NT2/D1 (cell line): ENCODE results near the gene ZBBX.

Experiments used
- DNase-seq: peaks from one replicate; pipeline ENCODE4 v3.0.0-alpha.2; 2011; ENCODE audit warnings: low read depth, low spot score
- H3K27me3 ChIP-seq: 2 replicates; pipeline ENCODE4 v1.6.0; 2011; ENCODE audit warnings: mild to moderate bottlenecking; ENCODE audit not compliant: insufficient read length, insufficient read depth
- H3K36me3 ChIP-seq: 2 replicates; pipeline ENCODE4 v1.6.1; 2011; ENCODE audit warnings: mild to moderate bottlenecking, low read length, mixed read lengths; ENCODE audit not compliant: insufficient read depth, insufficient read length
- H3K4me1 ChIP-seq: 2 replicates; pipeline ENCODE4 v1.5.1; 2011; ENCODE audit not compliant: insufficient read depth, insufficient read length
- H3K4me3 ChIP-seq: 2 replicates; pipeline ENCODE4 v1.5.1; 2011; ENCODE audit warnings: low read depth; ENCODE audit not compliant: insufficient read length
- H3K9ac ChIP-seq: 2 replicates; pipeline ENCODE4 v1.6.0; 2011; ENCODE audit warnings: low read depth; ENCODE audit not compliant: insufficient read length
- H3K9me3 ChIP-seq: 2 replicates; pipeline ENCODE4 v1.5.1; 2011; ENCODE audit warnings: mild to moderate bottlenecking, low read length; ENCODE audit not compliant: insufficient read depth
- SUZ12 ChIP-seq: IDR thresholded peaks from 2 replicates; pipeline ENCODE4 v1.6.1; 2011; ENCODE audit not compliant: insufficient read length, insufficient read depth; ENCODE audit errors: extremely low read depth
- YY1 ChIP-seq: IDR thresholded peaks from 2 replicates; pipeline ENCODE4 v1.6.1; 2011; ENCODE audit not compliant: insufficient read length, insufficient read depth
- ZNF274 ChIP-seq: IDR thresholded peaks from 2 replicates; pipeline ENCODE4 v1.6.1; 2011; ENCODE audit warnings: mild to moderate bottlenecking, low read depth, low read length

ZBBX gene

DNA sequence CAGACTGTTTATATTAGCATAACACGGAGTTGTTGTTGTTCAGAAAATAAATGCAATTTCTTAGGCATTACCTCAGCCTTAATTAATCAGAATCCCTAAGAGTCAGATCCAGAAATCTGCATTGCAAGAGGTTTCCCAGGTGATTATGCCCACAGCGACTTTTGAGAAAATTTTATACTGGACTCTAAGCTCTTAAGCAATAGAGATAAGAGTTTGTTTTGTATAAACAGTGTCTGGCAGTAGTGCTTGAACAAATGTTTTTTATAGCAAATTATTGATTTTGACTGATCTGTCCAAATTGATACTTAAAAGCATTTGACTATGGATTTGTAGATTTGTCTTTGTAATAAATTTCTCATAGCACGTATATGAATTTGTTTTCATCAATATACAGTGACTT lies 92.8 kb downstream of the ZBBX start:
- H3K4me1 ChIP-seq, result no peaks in the 10 kb centered on the region
- H3K27me3 ChIP-seq, result no peaks in the 10 kb centered on the region
- TF ChIP-seq ZNF274, result no peak
- TF ChIP-seq SUZ12, result no peak
- TF ChIP-seq YY1, result no peak
- no peak for DNase-seq
- H3K4me3 ChIP-seq, result no peak overlapping the region
- no peak overlapping the region for H3K9ac ChIP-seq
- no peaks in the 10 kb centered on the region for H3K36me3 ChIP-seq
- H3K9me3 ChIP-seq, result no peaks in the 10 kb centered on the region

DNA sequence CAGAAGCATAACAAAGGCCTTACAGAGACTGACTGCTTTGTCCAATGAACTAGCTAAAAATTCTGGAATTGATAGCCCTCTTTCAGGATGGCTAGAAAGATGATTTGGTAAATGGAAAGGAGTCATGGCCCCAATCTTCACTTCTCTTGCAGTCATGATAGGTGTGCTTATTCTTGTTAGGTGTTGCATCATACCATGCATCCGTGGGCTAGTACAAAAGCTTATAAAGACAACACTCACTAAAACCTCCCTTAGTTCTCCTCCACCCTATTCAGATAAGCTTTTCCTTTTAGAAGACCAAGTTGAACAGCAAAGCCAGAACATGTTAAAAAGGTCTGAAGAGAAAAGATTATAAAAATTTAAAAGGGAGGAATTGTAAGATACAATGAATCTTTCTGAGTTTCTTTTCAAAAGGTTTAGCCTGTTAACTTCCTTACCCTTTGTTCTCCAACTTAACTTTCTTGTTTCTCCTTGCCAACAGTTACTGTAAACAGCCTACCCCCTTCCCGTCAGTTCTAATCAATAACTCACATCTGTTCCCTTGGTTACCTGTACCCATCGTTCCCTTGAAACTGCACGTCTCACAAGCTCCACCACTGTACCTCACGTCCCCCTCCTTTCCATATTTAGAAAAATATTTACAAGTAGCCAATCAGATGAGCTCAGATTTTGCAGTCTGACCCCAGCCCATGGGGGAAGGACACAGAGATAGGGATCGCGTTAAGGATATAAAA lies 105.8 kb downstream of the ZBBX start:
- TF ChIP-seq SUZ12, result no peak
- TF ChIP-seq ZNF274, result no peak
- TF ChIP-seq YY1, result no peak
- Histone ChIP-seq H3K4me3 (no peak overlapping the region), H3K9ac (no peak overlapping the region), H3K36me3 (no peaks in the 10 kb centered on the region), H3K4me1 (no peaks in the 10 kb centered on the region), H3K27me3 (no peaks in the 10 kb centered on the region), H3K9me3 (peaks cover 4% of the 10 kb centered on the region; the same call in 1 of the 2 replicates)
- DNase-seq, result no peak

DNA sequence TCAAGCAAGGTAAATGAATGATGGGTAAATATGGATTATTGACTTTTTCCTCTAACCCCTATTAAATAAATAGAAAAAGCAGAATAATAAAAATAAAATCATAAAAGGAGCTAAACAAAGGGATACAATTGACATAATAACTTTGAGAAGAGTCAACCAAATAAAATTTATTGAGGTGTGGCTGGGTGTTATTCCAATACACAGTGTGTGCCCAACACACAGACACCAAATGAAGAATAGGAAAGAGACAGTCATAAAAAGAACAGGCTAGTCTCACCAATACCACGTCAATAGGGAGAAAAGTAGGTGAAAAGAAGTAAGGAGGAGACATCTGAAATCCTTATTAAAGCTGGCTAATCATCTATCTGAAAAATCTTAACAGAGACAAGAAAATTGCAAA lies 127.1 kb downstream of the ZBBX start:
- H3K9ac ChIP-seq, result no peak overlapping the region
- H3K4me1 ChIP-seq, result no peaks in the 10 kb centered on the region
- no peak overlapping the region for H3K4me3 ChIP-seq
- H3K27me3 ChIP-seq, result no peaks in the 10 kb centered on the region
- DNase-seq, result no peak
- no peaks in the 10 kb centered on the region for H3K36me3 ChIP-seq
- TF ChIP-seq SUZ12, result no peak
- TF ChIP-seq ZNF274, result no peak
- TF ChIP-seq YY1, result no peak
- no peaks in the 10 kb centered on the region for H3K9me3 ChIP-seq

DNA sequence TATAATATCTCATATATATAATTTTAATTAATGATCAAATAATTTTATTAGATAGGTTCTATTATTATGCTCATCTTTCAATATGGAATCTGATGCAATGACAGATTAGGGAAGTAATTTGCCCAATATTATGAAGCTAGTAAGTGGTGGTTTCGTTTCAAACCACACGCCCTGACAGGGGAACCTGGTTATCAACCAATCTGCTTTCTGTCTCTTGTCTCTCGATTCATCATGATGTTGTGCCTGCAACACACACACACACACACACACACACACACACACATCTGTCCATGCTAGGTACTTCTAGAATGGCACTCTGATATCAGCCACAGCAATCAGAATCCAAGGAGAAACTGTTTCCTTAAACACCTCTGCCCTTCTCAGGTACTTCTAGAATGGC lies 128.4 kb downstream of the ZBBX start:
- Histone ChIP-seq H3K4me3 (no peak overlapping the region), H3K9ac (no peak overlapping the region)

DNA sequence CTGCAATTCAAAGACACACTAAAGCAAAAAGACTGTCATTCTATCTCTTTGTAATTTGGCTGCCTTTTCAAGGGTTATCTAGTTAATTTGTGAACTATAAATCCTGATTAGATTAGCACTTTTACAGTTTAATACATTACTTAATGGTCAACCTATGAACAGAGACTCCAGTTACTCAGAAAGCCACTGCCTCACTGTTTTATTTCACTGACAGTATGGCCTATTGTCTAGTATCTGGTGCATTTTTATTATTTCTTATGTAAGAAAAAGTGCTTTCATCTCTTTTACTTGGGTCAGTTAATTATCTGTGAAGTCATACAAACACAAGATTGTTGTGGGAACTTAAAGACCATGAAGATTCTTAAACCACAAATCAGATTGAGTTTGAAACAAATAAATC lies 133.8 kb downstream of the ZBBX start:
- H3K4me1 ChIP-seq, result no peaks in the 10 kb centered on the region
- no peak for TF ChIP-seq ZNF274
- TF ChIP-seq SUZ12, result no peak
- no peak for TF ChIP-seq YY1

More for the DNA sequence above, 128.4 kb downstream of the ZBBX start:
- no peak for DNase-seq
- TF ChIP-seq YY1, result no peak
- TF ChIP-seq ZNF274, result no peak
- TF ChIP-seq SUZ12, result no peak
- H3K27me3 ChIP-seq, result no peaks in the 10 kb centered on the region
- no peaks in the 10 kb centered on the region for H3K36me3 ChIP-seq
- H3K4me1 ChIP-seq, result no peaks in the 10 kb centered on the region
- H3K9me3 ChIP-seq, result no peaks in the 10 kb centered on the region

DNA sequence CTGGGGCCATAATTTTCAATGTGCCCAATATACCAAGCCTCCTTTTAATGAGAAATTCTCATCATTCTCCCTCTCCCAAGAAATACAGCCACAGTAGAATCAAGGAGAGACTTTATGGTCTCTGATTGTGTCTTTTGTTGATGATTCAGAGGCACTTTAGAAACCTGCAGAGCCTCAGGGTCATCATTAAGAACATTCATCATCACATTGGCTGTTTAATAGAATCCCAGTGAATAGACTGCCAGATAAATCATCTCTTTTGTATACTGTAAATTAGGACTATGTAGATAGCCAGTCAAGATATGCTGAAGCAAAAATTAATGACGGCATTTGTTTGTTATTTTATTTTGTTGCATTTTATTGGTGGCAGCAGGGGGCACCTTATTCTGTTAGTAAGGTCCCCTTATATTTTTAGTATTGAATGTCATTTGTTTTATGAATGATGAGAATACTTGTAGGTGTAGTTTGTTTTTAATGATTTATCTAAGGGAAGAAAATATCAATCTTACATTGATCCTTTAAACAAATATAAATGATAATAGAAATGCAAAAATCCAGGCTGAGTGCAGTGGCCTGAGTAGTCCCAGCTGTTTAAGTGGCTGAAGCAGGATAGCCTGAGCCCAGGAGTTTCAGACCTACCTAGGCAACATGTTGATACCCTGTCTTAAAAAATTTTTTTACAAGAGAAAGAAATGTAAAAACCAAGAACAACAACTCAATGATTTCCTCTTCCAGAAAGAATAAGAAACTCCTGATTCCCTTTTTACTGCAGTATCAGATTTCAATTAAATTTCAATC lies 138.8 kb downstream of the ZBBX start:
- no peak for DNase-seq
- no peak overlapping the region for H3K4me3 ChIP-seq
- TF ChIP-seq SUZ12 (no peak), YY1 (no peak), ZNF274 (no peak)
- H3K9me3 ChIP-seq, result no peaks in the 10 kb centered on the region
- no peaks in the 10 kb centered on the region for H3K4me1 ChIP-seq
- no peaks in the 10 kb centered on the region for H3K27me3 ChIP-seq
- no peaks in the 10 kb centered on the region for H3K36me3 ChIP-seq
- H3K9ac ChIP-seq, result no peak overlapping the region

More for the DNA sequence above, 133.8 kb downstream of the ZBBX start:
- Histone ChIP-seq H3K9ac (no peak overlapping the region), H3K4me3 (no peak overlapping the region), H3K9me3 (no peaks in the 10 kb centered on the region), H3K27me3 (no peaks in the 10 kb centered on the region), H3K36me3 (no peaks in the 10 kb centered on the region)
- no peak for DNase-seq

DNA sequence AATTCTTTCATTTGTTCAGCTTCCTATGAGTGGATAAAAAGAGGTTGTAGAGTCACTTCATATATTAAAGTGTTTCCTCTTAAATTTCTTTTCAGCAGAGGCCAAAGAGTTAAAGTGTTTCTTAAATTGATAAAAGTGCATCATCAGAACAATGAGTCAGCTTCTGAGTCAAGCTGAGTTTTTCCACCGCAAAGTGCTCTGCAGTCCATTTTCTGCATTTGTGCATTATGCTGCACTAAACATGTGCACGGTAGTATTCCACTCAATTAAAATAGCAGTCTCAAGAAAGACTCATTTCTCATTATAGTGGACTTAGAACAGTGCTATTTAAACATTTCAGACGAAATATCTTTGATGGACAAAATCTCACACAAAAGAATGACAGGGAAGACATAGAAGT lies 152.0 kb downstream of the ZBBX start:
- no peaks in the 10 kb centered on the region for H3K36me3 ChIP-seq
- DNase-seq, result no peak
- no peak overlapping the region for H3K4me3 ChIP-seq
- no peaks in the 10 kb centered on the region for H3K9me3 ChIP-seq
- no peak overlapping the region for H3K9ac ChIP-seq
- TF ChIP-seq ZNF274, result no peak
- no peak for TF ChIP-seq YY1
- TF ChIP-seq SUZ12, result no peak
- H3K27me3 ChIP-seq, result no peaks in the 10 kb centered on the region
- no peaks in the 10 kb centered on the region for H3K4me1 ChIP-seq
